TTC549 (cell line): ENCODE data around the gene CD44.

Experiments used
- FAIRE-seq: peaks from 2 replicates; lab custom pipeline; 2012; peaks lifted over from hg19 to GRCh38; lab: Jason Lieb, UNC

Gene CD44

DNA sequence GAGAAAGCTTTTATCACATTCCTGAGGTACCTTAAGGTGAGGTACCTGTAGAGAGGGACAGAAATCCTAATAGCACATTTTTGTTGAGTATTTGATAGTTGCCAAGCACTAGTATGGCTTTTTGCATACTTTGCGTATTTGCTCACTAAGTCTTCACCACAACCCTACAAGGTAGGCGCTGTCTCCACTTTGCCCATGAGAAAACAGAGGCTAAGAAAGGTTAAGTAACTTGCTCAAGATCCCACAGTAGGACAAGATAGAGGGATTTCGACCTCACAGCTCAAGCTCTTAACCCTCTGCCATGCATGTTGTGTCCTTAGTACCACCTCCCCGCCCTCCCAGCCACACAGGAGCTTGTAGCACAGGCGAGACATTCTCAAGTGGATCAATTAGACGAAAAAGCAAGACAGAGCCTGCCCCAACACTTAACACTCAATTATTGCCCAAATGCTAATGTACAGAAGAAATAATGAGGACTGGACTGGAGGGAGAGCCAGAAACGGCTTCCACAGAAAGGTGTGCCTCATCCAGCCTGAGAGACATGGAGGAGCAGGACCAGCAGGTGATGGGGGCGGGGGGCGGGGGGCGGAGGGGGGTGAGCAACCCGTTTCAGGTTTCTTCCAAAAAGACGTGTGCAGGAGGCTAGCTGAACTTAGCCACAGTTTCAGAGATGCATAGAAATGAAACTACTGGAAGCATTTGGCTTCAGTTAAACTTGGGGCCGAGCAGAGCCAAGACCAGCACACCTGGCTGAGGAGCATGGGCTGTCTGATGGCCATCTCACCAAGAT lies 26.7 kb upstream of the CD44 start:
- FAIRE-seq, result no peak

DNA sequence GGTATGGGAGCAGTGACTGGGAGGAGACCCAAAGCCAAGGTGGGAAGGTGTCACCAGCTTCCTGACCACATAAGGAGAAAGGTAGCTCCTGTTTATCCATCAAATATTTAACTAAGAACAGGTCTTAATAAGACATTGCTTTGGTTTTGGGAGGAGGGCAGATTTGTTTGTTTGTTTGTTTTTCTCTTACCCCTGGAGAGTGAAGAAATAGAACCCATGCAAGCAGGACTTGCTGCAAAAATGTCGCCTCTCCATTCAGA lies 26.2 kb upstream of the CD44 start:
- no peak for FAIRE-seq

DNA sequence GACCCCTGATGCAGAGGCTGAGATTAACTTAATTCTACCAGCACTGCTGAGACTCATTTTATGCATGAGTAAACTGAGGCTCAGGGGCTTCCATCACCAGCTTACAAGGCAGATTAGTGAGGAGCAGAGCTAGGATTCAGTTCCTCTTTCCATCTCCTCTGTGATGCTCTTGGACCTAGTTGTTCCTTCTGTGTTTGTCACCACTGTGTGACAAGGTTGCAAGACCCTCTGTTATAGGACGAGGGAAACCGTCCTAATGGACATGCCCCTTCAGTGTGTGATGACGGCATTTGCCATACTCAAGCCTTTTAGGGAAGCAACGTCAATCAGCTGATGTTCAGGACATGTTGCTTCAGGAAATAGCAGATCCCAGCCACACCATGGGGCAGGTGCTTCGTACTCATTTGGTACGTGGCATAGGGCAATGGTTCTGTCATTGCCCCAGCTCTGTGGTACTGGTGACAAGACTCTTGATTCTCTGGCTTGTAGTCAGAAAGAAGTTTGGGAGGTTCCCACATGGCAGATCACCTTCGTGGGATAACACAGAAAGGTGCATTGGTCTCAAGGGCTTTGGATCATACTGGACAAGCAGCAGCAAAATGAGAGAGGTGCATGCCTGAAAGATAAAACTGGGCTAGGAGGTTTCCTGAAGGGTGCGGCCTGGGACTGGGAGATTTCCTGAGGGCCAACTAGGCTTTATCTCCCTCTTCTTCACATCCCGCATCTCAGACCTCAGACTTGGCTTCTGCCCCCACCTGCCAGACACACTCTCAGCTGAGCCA lies 23.9 kb upstream of the CD44 start:
- FAIRE-seq, result no peak

DNA sequence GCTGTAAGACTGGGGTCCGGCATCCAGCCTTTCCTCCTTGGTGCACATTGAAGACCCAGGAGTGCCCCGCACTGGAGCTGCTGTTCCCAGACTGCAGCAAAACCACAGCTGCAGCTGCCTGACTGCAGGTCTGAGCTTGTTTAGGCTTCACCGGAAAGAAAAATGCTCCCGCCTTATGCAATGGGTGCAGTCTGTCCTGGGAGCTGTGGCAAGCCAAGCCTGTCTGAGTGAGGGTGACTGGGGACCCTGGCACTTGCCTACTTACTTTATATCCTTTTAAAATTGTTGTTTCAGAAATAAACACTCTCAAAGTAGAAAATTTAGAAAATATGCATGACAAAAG lies 23.3 kb upstream of the CD44 start:
- FAIRE-seq, result no peak

DNA sequence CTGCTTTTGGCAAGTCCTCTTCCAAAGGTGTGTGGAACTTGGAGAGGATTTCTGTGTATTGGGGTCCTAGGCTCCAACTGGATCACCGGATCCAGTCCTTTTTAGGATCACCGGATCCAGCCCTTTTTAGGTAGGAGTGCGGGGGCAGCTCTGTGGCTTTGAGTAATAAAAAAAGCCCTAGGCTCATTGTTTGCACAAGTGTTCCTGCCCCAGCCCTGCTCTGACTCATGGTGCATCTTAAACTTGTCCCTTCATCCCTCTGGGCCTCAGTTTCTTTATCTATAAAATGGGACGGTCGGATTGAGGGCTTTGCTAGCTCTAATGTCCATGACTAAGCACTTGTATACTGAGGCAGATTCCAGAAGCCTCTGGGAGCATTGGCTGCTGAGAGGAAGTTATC lies 22.7 kb upstream of the CD44 start:
- no peak for FAIRE-seq

DNA sequence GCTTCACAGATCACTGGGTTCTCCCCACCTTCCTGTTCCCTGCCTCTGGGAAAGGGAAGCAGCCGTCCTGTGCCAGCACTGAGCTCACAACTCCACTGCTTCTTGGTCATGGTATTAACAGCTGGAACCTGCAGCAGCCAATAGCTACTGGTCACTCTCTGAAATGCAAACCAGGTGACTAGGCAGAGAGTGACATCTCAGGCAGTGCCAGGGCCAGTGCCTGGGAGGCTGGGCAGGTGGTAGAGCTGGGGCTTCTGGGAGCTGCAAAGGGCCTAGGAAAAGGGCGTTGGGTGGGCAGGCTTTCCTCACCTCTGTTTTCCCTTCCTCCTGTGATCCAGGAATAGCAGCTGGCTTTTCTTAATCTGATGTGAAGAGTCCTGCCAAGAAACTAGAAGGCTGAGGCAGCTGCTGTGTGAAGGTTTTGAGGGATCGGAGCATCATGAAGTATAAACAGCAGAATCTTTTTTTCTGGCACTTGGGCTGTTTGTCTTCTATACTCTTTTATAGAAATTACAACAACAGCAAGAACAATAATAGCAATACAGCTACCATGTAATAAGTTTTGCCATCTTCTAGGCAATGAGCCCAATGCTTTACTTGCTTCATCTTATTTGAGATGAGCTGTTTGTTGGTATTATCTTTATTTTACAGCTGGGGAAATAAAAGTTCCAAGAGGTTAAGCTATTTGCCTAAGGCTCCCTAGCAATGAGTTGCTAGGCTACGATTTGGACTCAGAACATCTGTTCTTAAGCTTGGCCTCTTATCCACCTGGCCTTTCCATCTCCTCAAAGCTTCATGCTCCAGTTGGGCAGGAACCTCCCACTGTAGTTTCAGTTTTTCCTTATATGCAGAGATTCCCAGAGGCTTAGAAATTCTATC lies 22.0 kb upstream of the CD44 start:
- no peak for FAIRE-seq

DNA sequence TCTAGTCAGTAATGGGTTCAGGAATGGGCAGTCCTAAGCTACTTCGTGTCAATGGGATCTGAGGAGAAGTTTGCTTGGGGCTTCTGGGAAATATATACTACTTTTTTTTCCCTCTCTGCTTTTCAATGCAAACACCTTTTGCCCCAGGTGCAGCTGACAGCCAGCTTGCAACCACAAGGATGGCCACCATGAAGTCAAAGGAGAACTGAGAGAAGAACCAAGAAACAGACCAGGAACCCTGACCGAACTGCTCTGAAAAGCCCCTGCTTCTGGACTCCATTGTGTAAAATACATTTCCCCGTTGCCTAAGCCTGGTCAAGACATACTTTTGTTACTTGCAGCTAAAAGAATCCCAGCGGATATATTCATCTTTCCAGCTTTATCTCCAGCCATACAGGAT lies 20.1 kb upstream of the CD44 start:
- no peak for FAIRE-seq

DNA sequence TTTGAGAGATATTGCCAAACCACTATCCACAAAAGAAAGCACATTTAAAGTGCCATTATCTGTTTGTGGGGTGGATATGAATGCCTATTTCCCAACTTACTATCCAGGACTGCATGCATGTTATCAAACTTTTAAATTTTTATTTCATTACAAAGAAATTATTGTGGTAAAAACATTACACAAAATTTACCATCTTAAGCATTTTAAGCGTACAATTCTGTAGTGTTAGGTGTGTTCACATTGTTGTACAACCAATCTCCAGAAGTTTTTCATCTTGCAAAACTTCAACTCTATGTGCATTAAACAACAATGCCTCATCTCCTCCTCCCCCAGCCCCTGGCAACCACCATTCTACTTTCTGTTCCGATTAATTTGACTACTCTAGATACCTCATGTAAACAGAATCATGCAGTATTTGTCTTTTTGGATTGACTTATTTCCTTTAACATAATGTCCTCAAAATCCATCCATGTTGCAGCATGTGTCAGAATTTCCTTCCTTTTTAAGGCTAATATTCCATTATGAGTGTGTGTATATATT lies 17.6 kb upstream of the CD44 start:
- no peak for FAIRE-seq

DNA sequence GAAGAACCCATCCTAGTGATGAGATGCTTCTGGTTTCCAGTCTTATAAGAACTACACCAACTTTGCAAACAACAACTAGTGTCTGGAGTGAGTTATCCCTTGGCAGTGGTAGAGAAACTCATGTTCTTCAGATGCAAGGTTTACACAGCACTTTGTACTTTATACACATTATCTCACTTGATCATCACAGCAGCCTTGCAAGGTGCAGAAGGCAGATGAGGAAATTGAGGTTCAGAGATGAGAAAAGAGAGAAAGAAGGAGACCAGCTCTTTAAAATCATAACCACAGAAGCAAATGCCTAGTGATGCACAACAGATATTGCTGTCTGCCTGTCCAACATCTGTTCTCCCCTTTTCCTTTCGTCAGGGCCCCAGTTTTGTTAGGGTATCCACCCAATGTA lies 16.7 kb upstream of the CD44 start:
- no peak for FAIRE-seq

DNA sequence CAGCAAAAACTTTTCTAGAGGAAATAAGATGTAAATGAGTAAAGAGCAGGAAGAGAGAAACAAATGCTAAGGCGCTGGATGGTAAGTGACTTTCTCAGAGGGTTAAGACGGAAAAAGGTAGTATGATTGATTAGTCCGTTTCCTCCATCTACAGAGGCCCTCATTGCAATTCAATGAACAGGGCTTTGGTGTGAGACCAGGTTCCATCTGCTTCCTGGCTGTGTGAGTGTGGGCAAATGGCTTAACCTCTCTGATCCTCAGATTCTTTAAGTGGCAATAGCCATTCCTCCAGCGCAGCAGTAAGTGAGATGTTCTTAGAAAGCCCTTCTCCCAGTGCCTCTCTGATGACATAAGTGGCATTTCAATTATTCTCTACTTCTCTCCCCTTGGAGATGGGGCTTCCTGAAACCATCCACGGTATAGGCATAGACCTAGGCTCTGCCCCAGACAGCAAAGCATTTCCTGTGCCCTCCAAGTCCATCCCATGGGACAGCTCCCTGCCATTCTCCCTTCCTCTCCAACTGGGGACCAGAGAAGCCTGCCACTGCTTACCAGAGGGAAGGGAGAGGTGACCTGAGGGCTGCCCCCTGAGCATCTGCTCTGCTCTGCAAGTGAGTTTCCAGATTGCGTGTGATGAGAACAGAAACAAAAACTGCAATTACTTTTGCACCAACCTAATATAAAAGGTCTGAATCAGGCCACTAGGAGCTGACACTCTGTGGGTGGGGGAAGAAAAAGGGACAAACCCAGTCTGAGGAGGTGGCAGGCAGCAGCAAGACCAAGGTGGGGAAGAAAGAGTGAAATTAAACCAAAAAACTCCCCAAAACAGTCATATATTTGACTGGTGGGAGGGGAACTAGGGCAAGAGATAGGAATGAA lies 12.7 kb upstream of the CD44 start:
- FAIRE-seq, result no peak

DNA sequence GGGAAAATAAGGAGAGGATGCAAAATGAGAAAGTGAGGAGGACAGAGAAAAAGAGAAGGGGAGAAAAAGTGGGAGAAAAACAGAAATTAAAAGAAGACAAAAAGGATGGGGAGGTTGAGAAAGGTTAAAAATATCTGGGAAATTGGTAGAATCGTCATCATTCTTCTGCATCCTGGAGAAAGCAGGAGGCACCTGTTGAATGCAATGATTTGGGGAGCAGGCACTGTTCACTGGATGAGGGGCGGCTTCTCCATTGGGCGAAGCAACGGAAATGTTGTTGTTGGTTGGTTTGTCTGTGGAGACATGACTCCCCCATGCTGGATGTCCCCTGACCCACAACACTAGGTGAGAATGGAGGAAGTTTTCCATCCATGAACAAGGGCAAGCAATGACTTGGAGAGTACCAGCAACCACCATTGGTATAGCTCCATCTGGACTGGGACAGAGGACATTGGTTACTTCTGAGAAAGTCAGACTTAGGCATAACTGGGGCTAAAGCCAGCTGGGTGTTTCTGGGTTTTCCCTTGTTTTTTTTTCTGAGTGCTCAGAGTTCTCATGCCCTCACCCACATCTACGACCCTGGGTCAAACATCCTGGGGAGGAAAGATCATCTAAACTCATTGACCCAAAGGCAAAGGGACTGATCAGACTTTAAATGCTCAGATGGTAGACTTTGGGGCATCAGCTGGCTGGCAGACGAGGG lies 11.9 kb upstream of the CD44 start:
- FAIRE-seq, result no peak

DNA sequence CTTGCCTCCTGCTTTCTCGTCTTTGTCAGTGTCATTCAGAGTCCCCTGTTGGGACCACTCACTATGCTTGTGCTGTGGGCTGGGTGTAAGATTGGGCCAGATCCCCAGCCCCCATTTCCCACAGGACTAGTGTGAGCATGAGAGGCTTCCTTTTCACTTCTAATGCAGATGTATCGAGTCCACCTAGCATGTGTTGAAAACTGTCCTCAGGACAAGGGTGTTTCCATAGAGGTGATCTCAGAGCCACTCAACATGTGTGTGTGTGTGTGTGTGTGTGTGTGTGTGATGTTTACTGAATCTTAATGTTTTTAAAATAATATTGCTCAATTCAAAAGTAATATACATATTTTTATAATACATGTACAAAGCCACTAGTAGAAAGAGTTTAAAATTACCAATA lies 11.4 kb upstream of the CD44 start:
- FAIRE-seq, result no peak

DNA sequence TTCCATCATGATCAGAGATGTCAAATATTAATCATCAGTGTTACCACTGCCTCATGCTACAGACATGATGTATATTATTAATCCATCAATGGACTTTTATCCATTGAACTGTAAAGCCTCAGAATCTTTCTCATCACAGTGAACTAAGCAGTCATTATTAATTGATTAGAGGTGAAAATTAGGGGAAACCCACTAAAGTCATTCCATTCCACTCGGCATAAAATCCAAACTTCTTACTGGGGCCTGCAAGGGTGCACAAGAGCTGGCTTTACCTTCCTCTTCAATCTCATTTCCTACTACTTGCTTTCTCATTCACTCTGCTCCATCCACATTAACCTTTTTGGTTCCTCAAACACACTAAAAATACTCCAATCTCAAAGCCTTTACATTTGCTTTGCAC lies 7.9 kb upstream of the CD44 start:
- no peak for FAIRE-seq

DNA sequence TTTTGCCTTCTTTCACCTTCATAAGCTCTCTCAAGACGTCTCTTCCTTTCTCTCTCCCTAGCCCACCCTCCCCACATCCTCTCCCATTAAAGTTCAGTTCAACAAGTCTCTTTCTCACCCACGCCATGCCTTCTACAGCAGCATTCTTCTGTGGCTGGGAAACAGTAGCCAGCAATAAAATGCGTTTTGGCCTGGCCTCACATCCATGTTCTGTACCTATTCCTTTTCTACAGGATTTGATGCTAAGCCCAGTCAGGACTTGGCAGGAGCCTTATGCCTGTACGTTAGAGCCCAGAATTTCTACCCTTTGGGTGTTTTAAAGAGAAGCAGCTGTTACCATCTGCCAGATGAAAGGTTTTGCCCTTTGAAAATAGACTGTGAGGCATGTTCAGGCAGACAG lies 7.1 kb upstream of the CD44 start:
- no peak for FAIRE-seq

DNA sequence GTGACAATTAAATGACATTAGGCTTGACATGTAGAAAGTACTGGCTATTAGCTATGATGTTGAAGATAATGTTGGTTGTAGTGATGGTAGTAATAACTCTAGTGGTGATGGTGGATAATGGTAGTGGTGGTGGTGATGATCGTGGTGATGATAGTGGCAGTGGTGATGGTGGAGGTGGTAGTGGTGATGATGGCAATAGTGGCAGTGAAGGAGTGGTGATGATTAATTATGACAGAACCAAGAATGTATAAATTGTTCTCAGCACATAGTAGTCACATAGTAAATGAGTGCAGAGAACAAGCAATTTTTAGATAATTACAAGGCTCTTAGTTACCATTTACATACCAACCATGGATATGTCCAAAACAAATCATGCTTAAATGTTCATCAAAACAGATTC lies 5.3 kb upstream of the CD44 start:
- no peak for FAIRE-seq

DNA sequence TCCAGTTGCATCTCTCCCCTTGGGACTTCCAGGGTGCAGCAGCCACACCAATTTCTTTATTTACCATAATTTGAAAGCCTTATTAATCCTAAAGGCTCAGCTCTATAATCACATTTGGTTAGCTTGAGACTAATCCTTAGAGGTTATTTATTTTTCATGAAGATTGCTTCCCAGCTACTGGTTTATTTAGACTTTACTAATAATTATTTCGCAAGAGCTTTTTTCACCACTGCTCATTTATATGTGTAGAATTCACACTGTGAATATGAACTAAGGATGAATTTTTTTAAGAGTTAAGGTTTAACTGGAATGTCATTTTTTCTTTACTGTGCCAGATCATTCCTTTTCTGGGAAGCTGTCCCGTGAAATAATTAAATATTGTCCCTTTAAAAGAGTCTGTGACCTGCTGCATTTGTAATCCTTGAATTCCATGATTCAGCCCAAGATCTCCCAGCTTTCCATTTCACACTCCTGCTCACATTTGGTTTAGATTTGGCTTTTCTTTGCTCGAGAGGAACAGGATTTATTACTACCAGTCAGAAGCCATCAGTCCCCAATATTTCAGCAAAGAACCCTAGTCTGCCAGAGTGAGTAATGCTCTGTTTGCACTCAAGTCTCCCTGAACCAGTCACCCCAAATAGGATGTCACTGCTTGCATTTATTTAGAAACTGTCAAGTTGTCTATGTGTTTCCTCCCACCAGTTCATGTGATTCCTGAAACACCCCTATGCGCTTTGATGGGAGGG lies 4.4 kb upstream of the CD44 start:
- no peak for FAIRE-seq

DNA sequence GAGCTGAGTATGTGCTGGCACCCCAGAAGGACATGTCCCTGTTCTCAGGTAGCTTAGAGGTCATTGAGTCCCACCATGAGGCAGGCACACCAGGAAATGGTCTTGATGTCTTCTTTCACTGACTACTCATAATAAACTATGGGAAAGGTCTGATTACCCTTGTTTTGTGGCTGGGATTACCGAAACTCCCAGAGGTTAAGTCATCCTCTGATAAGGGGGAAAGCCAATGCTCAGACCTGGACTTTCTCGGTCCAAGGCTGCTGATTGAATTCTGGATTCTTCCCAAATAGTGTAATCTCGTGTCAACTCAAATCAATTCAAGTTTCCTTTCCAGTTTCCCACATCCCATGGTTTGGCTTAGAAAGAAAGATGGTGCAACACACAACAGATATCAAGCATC lies 3.7 kb upstream of the CD44 start:
- FAIRE-seq, result no peak

DNA sequence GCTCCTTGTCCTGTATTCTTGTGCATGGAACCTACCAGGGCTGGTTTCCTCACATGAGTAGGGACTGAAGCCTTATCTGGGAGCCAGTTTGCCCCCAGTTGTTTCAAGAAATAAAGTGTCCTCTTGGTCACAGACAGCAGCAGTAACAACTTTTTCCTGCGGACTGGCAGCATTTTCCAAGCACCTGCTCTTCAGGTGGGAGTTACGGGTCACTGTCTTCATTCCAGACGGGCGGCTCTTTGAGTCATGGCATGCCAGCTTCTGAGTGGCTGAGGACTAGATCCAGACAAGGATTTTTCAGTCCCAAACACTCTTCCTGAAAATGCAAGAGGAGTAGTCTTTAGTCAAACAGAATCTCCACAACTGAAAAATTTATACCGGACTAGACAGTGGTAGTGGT lies 2.7 kb upstream of the CD44 start:
- FAIRE-seq, result no peak

DNA sequence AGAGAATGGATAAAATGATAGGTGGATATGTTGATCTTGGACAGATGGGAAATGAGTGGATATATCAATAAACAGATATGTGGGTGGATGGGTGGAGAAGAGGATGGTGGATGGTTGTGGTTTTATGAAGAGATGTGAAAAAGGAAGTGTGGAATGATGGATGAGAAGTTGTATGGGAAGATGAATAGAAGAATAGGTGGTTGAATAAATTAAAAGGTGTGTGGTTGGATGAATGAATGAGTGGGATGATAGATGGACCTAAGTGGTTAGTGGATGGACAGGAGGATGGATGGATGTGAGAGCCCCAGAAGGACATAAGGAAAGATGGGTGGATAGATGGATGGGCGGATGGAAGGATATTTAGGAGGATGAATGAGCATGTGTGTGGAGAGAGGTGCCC lies 913 bp upstream of the CD44 start:
- FAIRE-seq, result no peak

DNA sequence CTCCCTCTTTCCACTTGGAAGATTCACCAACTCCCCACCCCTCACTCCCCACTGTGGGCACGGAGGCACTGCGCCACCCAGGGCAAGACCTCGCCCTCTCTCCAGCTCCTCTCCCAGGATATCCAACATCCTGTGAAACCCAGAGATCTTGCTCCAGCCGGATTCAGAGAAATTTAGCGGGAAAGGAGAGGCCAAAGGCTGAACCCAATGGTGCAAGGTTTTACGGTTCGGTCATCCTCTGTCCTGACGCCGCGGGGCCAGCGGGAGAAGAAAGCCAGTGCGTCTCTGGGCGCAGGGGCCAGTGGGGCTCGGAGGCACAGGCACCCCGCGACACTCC lies 397 bp upstream of the CD44 start:
- no peak for FAIRE-seq

DNA sequence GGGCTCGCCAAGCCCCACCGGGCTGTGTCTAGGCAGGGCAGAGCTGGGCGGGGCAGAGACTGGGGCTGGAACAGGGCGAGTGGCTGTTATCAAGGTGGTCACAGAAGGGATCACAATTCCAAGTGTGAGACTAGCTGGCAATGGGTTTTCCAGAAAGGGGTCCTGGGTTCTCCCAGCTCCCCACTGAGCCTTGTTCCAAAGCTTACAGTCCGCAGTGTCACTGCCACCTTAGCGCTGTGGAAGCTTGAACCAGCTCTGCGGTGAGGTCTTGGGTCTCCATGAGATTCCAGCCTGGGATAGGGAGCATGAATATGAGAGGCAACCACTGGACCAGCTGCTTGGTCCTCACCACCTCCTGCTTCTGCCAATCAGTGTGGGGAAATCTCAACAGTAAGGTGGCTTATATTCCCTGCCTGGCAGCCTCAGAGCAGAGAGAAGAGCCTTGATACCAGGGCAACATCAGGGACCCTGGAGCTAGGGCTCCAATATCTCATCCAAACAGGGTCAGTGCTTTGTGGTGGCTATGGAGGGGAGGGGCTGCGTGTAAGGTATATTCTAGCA lies 831 bp downstream of the CD44 start:
- FAIRE-seq, result no peak
